ENCODE measurements around the gene F11R. TPM values are rescaled to one million over a fixed set of nuclear protein-coding genes. Genes with fewer than 3 reads are reported as not detected.

Gene F11R
- total RNA-seq, 1 donor from 2014 or later: 65.4 TPM

Other genes starting within 250 kb of the F11R start
- 0.18 TPM for gene LY9, start 225.0 kb downstream of the F11R start, total RNA-seq
- gene CD244, start 158.3 kb downstream of the F11R start, total RNA-seq: 0.91 TPM
- 2.4 TPM for gene ITLN1, start 136.0 kb downstream of the F11R start, total RNA-seq
- gene ITLN2, start 66.3 kb downstream of the F11R start, total RNA-seq: not detected
- gene TSTD1, start 17.8 kb upstream of the F11R start, total RNA-seq: 30.7 TPM
- 27.6 TPM for gene USF1, start 24.8 kb upstream of the F11R start, total RNA-seq
- 4.0 TPM for gene ARHGAP30, start 48.7 kb upstream of the F11R start, total RNA-seq
- not detected for gene NECTIN4, start 68.4 kb upstream of the F11R start, total RNA-seq
- gene KLHDC9, start 77.2 kb upstream of the F11R start, total RNA-seq: 6.2 TPM
- 22.0 TPM for gene PFDN2, start 96.9 kb upstream of the F11R start, total RNA-seq
- 70.3 TPM for gene NIT1, start 97.0 kb upstream of the F11R start, total RNA-seq
- gene DEDD, start 111.5 kb upstream of the F11R start, total RNA-seq: 17.6 TPM
- 36.1 TPM for gene UFC1, start 132.8 kb upstream of the F11R start, total RNA-seq
- gene USP21, start 138.3 kb upstream of the F11R start, total RNA-seq: 10.2 TPM
- gene PPOX, start 145.3 kb upstream of the F11R start, total RNA-seq: 9.3 TPM
- 9.1 TPM for gene B4GALT3, start 156.4 kb upstream of the F11R start, total RNA-seq
- gene ADAMTS4, start 177.9 kb upstream of the F11R start, total RNA-seq: 1.1 TPM
- 106 TPM for gene NDUFS2, start 181.2 kb upstream of the F11R start, total RNA-seq
- 13.4 TPM for gene FCER1G, start 194.1 kb upstream of the F11R start, total RNA-seq
- 4,148 TPM for gene APOA2, start 202.5 kb upstream of the F11R start, total RNA-seq
- 6.3 TPM for gene TOMM40L, start 204.9 kb upstream of the F11R start, total RNA-seq
- gene NR1I3, start 217.1 kb upstream of the F11R start, total RNA-seq: 158 TPM
- 5.1 TPM for gene PCP4L1, start 237.6 kb upstream of the F11R start, total RNA-seq